ENCODE data around the gene TEKTIP1. TPM values are rescaled to one million over a fixed set of nuclear protein-coding genes. Genes with fewer than 3 reads are reported as not detected.
"Not testable (repeated sequence)": the region's sequence is repeated elsewhere in the genome, so short reads cannot be mapped to it uniquely, and the experiment has no call there.

The TEKTIP1 gene
- total RNA-seq, 1 donor from 2014 or later = not detected

DNA sequence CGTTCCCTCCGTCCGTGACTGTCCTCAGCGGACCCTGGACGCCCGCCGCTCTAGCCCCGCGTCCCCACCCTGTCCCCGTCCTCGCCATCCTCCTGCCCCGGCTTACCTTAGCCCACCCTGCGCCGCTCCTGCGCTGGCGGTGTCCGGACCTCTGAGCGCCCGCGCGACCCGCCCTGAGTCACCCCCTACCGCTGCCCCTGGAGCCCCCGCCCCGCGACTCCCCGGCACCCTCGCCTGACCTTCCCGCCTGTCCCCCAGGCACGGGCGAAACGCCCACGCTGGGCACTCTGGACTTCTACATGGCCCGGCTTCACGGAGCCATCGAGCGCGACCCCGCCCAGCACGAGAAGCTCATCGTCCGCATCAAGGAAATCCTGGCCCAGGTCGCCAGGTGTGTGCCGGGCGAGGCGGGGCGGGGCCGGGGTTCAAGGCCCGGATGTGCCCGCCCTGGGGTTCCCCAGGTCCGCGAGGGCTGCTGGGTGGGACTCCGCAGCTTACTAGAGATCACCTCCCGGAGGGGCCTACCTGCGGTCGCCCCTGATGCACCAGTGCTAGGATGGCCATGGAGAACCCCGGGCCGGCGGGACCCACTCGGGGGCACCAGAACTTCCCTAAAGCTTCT lies 38.9 kb downstream of the TEKTIP1 start:
- no peak for DNase-seq (ENCODE audit: low read depth)
- Histone ChIP-seq H3K27me3 (ENCODE audit: control insufficient read depth, insufficient read depth, low read length) (no peaks in the 10 kb centered on the region), H3K36me3 (ENCODE audit: control insufficient read depth, insufficient read depth, low read length) (peaks cover 8% of the 10 kb centered on the region), H3K4me3 (ENCODE audit: low read depth, low read length) (no peak overlapping the region)
- TF ChIP-seq, protein P1, sequence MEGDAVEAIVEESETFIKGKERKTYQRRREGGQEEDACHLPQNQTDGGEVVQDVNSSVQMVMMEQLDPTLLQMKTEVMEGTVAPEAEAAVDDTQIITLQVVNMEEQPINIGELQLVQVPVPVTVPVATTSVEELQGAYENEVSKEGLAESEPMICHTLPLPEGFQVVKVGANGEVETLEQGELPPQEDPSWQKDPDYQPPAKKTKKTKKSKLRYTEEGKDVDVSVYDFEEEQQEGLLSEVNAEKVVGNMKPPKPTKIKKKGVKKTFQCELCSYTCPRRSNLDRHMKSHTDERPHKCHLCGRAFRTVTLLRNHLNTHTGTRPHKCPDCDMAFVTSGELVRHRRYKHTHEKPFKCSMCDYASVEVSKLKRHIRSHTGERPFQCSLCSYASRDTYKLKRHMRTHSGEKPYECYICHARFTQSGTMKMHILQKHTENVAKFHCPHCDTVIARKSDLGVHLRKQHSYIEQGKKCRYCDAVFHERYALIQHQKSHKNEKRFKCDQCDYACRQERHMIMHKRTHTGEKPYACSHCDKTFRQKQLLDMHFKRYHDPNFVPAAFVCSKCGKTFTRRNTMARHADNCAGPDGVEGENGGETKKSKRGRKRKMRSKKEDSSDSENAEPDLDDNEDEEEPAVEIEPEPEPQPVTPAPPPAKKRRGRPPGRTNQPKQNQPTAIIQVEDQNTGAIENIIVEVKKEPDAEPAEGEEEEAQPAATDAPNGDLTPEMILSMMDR (IDR thresholded peaks at IDR 0.05; ENCODE audit: insufficient read depth, low read length, severe bottlenecking) = no peak
- FAIRE-seq = no peak

DNA sequence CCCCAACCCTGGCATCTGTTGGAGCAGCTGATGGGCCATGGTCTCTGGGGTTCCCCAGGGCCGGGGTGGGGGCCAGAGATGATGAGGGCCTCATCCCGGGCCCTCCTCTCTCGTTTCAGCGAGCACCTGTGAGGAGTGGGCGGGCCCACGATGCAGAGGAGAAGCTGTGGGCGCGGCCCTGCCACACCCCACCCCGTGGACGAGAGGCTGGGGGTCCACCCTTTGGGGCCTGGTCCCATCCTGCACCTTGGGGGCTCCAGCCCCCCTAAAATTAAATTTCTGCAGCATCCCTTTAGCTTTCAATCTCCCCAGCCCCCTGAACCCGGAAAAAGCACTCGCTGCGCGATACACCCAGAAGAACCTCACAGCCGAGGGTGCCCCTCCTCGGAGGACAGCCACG lies 39.4 kb downstream of the TEKTIP1 start:
- Histone ChIP-seq H3K27me3 (ENCODE audit: control insufficient read depth, insufficient read depth, low read length) (no peaks in the 10 kb centered on the region), H3K4me3 (ENCODE audit: low read depth, low read length) (no peak overlapping the region), H3K36me3 (ENCODE audit: control insufficient read depth, insufficient read depth, low read length) (peaks cover 8% of the 10 kb centered on the region)
- TF ChIP-seq, protein P1 (IDR thresholded peaks at IDR 0.05; ENCODE audit: insufficient read depth, low read length, severe bottlenecking) = no peak
- DNase-seq (ENCODE audit: low read depth) (no peak), FAIRE-seq (no peak)

DNA sequence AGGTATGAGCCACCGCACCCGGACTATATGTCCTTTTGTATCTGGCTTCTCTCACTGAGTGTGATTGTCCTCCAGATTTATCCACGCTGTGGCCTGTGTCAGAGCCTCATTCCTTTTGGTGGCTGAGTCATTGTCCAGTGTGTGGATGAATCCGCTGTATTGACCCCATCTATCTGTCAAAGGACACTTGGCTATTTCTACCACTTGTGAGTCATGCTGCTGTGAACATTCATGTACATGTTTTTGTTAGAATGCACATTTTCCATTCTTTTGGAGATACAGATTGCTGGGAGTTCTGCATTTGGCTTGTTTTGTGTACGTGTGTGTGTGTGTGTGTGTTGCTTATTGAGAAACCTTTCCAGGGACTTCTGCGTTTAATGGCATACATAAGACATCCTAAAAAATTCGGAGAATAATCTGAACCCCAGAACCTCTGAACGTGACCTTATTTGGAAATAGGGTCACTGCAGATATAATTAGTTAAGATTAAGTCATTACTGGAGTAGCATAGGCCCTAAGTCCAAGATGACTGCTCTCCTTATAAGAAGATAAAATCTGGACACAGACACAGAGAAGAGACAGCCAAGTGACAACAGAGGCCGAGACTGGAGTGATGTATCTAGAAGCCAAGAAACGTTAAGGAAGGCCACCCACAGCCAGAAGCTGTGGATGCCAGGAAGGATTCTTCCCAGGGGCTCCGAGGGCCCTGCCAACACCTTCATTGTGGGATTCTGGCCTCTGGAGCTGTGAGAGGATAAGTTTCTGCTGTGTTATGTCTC lies 41.4 kb downstream of the TEKTIP1 start:
- peaks cover 7% of the 10 kb centered on the region for H3K36me3 ChIP-seq (ENCODE audit: control insufficient read depth, insufficient read depth, low read length)
- no peak for DNase-seq (ENCODE audit: low read depth)
- H3K4me3 ChIP-seq (ENCODE audit: low read depth, low read length) = no peak overlapping the region
- no peaks in the 10 kb centered on the region for H3K27me3 ChIP-seq (ENCODE audit: control insufficient read depth, insufficient read depth, low read length)
- no peak for FAIRE-seq
- TF ChIP-seq, protein P1 (IDR thresholded peaks at IDR 0.05; ENCODE audit: insufficient read depth, low read length, severe bottlenecking) = no peak

DNA sequence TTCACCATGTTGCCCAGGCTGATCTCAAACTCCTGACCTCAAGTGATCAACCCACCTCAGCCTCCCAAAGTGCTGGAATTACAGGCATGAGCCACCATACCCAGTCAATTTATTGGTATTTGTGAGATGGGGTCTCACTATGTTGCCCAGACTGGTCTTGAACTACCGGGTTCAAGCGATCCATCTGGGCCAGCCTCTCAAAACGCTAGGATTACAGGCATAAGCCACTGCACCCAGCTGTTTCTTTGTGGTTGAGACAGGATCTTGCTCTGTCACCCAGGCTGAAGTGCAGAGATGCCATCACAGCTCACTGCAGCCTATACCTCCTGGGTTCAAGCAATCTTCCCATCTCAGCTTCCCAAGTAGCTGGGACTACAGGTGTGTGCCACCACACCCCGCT lies 42.8 kb downstream of the TEKTIP1 start:
- H3K36me3 ChIP-seq (ENCODE audit: control insufficient read depth, insufficient read depth, low read length); FAIRE-seq; DNase-seq (ENCODE audit: low read depth); H3K4me3 ChIP-seq (ENCODE audit: low read depth, low read length); H3K27me3 ChIP-seq (ENCODE audit: control insufficient read depth, insufficient read depth, low read length): not testable (repeated sequence)

DNA sequence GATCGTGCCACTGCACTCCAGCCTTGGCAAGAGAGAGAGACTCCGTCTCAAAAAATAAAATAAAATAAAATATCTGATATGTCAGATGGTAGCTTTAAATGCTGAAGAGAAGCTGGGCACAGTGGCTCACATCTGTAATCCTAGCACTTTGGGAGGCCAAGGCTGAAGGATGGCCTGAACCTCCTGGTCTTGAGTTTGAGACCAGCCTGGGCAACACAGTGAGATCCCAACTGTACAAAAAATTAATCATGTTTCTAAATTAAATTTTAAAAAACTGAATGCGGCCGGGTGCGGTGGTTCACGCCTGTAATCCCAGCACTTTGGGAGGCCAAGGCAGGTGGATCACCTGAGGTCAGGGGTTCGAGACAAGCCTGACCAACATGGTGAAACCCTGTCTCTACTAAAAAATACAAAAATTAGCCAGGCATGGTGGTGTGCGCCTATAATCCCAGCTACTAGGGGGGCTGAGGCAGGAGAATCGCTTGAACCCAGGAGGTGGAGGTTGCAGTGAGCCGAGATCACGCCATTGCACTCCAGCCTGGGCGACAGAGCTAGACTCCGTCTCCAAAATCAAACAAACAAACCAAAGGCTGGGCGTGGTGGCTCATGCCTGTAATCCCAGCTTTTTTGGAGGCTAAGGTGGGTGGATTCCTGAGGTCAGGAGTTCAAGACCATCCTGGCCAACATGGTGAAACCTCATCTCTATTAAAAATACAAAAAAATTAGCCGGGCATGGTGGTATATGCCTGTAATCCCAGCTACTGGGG lies 45.2 kb downstream of the TEKTIP1 start:
- H3K4me3 ChIP-seq (ENCODE audit: low read depth, low read length); H3K36me3 ChIP-seq (ENCODE audit: control insufficient read depth, insufficient read depth, low read length); FAIRE-seq; H3K27me3 ChIP-seq (ENCODE audit: control insufficient read depth, insufficient read depth, low read length); DNase-seq (ENCODE audit: low read depth): not testable (repeated sequence)

DNA sequence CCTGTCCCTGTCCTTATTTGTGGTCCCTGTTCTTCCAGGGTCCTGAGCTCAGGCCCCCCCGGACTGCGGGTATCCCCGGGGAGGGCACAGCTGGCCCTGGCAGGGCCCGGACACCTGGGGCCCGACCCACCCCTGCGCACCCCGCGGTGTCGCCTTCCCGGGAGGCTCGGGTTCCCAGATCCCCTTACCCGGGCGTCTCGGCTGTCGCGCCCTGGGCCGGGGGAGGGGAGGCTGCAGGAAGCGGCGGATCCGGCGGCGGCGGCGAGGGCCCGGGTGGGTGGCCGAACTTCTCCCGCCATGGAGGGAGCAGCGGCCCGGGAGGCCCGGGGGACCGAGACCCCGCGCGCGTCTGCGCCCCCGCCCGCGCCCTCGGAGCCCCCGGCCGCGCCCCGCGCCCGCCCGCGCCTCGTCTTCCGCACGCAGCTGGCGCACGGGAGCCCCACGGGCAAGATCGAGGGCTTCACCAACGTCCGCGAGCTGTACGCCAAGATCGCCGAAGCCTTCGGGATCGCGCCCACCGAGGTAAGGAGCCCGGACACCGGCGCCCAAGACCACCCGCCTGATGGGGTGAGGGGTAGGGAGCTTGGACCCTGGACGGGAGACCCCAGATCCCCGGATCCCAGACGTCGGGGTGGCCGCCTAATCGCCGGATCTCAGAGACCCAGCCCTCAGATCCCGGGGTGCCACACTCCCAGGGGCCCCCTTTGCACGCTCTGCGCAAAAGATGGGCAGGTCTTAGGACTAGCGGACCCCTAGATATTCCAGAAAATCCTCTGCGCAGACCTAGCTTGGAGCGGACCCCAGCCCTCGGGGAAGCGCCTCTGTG lies 46.5 kb downstream of the TEKTIP1 start, which contains the start of gene GIPC3:
GIPC3 (plus strand) TSS at position 178 of the 826 bp plus-strand sequence; CDS start at position 298, 120 bp downstream.
- Histone ChIP-seq H3K27me3 (ENCODE audit: control insufficient read depth, insufficient read depth, low read length) (no peaks in the 10 kb centered on the region), H3K4me3 (ENCODE audit: low read depth, low read length) (no peak within 1 kb of the TSS), H3K36me3 (ENCODE audit: control insufficient read depth, insufficient read depth, low read length) (no peaks in the 10 kb centered on the region)
- TF ChIP-seq, protein P1 (IDR thresholded peaks at IDR 0.05; ENCODE audit: insufficient read depth, low read length, severe bottlenecking) = no peak
- DNase-seq (ENCODE audit: low read depth) (no peak), FAIRE-seq (no peak)

Data from bronchial epithelial cell (primary cell).